ENCODE results near the gene ARHGEF3. TPM values are rescaled to one million over a fixed set of nuclear protein-coding genes. Genes with fewer than 3 reads are reported as not detected.

ARHGEF3 gene
- total RNA-seq, 1 experiment from 2014 or later, result 7.9 TPM

GRCh38 chr3:56683122-56683817 is 118.5 kb downstream of the ARHGEF3 start, which contains the start of gene TASOR (continued):
- TF ChIP-seq CTCF (IDR thresholded peaks at IDR 0.05) (no peak), E2F5 (CRISPR knock-in tag; IDR thresholded peaks at IDR 0.05) (peak; percentile 99), USF2 (CRISPR knock-in tag; IDR thresholded peaks at IDR 0.05) (no peak; the same call in 1 of the 2 replicates), ZNF121 (CRISPR knock-in tag; IDR thresholded peaks at IDR 0.05) (0 out of 2 replicates have a peak, but pooled peaks have one; percentile 15), AFF4 (CRISPR knock-in tag; IDR thresholded peaks at IDR 0.05; ENCODE audit: borderline replicate concordance) (peak; percentile 31; the same call in 1 of the 2 replicates), ATF6 (CRISPR knock-in tag; IDR thresholded peaks at IDR 0.05) (peak; percentile 92), PRDM15 (CRISPR knock-in tag; IDR thresholded peaks at IDR 0.05) (no peak; the same call in 1 of the 2 replicates), EMX1 (CRISPR knock-in tag; IDR thresholded peaks at IDR 0.05) (0 out of 2 replicates have a peak, but pooled peaks have one; percentile 33), ZNF138 (CRISPR knock-in tag; conservative IDR thresholded peaks at IDR 0.05) (peak; percentile 92), AR (CRISPR knock-in tag; IDR thresholded peaks at IDR 0.05) (no peak), MYBL2 (CRISPR knock-in tag; IDR thresholded peaks at IDR 0.05) (peak; percentile 97), NR1H2 (CRISPR knock-in tag; IDR thresholded peaks at IDR 0.05) (peak; percentile 84), ESRRA (CRISPR knock-in tag; IDR thresholded peaks at IDR 0.05; ENCODE audit: borderline replicate concordance) (peak; percentile 93), IRF2 (CRISPR knock-in tag; IDR thresholded peaks at IDR 0.05; ENCODE audit: borderline replicate concordance, low read depth) (peak; percentile 52; the same call in 1 of the 2 replicates), CBFB (CRISPR knock-in tag; IDR thresholded peaks at IDR 0.05; ENCODE audit: low read depth) (0 out of 2 replicates have a peak, but pooled peaks have one; percentile 80), TCF7 (CRISPR knock-in tag; IDR thresholded peaks at IDR 0.05; ENCODE audit: low read depth) (peak; percentile 93), IRF1 (CRISPR knock-in tag; IDR thresholded peaks at IDR 0.05) (peak; percentile 90), MLX (CRISPR knock-in tag; IDR thresholded peaks at IDR 0.05) (peak; percentile 61; the same call in 1 of the 2 replicates), ZNF396 (CRISPR knock-in tag; IDR thresholded peaks at IDR 0.05; ENCODE audit: borderline replicate concordance) (no peak), ATF1 (CRISPR knock-in tag; IDR thresholded peaks at IDR 0.05) (peak; percentile 79)

All from WTC11 (cell line).